OCI-M2 (cell line): ENCODE measurements around the gene TRPC1.
"Not testable (repeated sequence)": the region's sequence is repeated elsewhere in the genome, so short reads cannot be mapped to it uniquely, and the experiment has no call there.

Experiments
- DNase-seq: peaks from one replicate; lab custom pipeline; 2025; ENCODE audit not compliant: unreplicated experiment; lab: John Stamatoyannopoulos, UW

TRPC1 gene

GRCh38 chr3:142723968-142724681 is at the start of gene TRPC1:
Gene TRPC1 (plus strand): TSS chr3:142724034. CDS start chr3:142724560, 526 bp downstream.
- DNase-seq = peak; percentile 47

- no peak for DNase-seq
These were observed 47.7 kb upstream of the TRPC1 start for GRCh38 chr3:142676151-142676550.

GRCh38 chr3:142680710-142681109 is 43.1 kb upstream of the TRPC1 start:
- DNase-seq = no peak

- DNase-seq = no peak
These were observed 33.2 kb upstream of the TRPC1 start for GRCh38 chr3:142690613-142691012.

GRCh38 chr3:142691527-142691926 is 32.3 kb upstream of the TRPC1 start:
- DNase-seq = no peak

- DNase-seq = no peak
These were observed 30.5 kb upstream of the TRPC1 start for GRCh38 chr3:142693136-142693853.

- DNase-seq = no peak
These were observed 29.6 kb upstream of the TRPC1 start for GRCh38 chr3:142694225-142694624.

GRCh38 chr3:142705198-142705597 is 18.6 kb upstream of the TRPC1 start:
- no peak for DNase-seq

- DNase-seq = no peak
These were observed 17.3 kb upstream of the TRPC1 start for GRCh38 chr3:142706321-142707127.

- DNase-seq = no peak
These were observed 14.6 kb upstream of the TRPC1 start for GRCh38 chr3:142709207-142709606.

- not testable (repeated sequence) for DNase-seq
These were observed 9.0 kb upstream of the TRPC1 start for GRCh38 chr3:142714882-142715281.

- DNase-seq = no peak
These were observed 7.7 kb upstream of the TRPC1 start for GRCh38 chr3:142716102-142716501.

- peak; percentile 53 for DNase-seq
These were observed 218 bp upstream of the TRPC1 start for GRCh38 chr3:142723665-142723967.

- no peak for DNase-seq
These were observed 985 bp downstream of the TRPC1 start for GRCh38 chr3:142724682-142725356.

GRCh38 chr3:142725357-142725739 is 1.5 kb downstream of the TRPC1 start:
- no peak for DNase-seq

- no peak for DNase-seq
These were observed 2.2 kb downstream of the TRPC1 start for GRCh38 chr3:142726017-142726416.

- no peak for DNase-seq
These were observed 8.2 kb downstream of the TRPC1 start for GRCh38 chr3:142732066-142732465.

GRCh38 chr3:142734834-142735233 is 11.0 kb downstream of the TRPC1 start:
- DNase-seq = no peak

GRCh38 chr3:142735462-142735861 is 11.6 kb downstream of the TRPC1 start:
- no peak for DNase-seq

GRCh38 chr3:142738396-142738795 is 14.6 kb downstream of the TRPC1 start:
- no peak for DNase-seq

- no peak for DNase-seq
These were observed 22.8 kb downstream of the TRPC1 start for GRCh38 chr3:142746646-142747045.
